ENCODE measurements around the gene PLEKHA1.
A peak's percentile ranks its signal among the peaks of the same experiment; 100 is the strongest.

Gene PLEKHA1

DNA sequence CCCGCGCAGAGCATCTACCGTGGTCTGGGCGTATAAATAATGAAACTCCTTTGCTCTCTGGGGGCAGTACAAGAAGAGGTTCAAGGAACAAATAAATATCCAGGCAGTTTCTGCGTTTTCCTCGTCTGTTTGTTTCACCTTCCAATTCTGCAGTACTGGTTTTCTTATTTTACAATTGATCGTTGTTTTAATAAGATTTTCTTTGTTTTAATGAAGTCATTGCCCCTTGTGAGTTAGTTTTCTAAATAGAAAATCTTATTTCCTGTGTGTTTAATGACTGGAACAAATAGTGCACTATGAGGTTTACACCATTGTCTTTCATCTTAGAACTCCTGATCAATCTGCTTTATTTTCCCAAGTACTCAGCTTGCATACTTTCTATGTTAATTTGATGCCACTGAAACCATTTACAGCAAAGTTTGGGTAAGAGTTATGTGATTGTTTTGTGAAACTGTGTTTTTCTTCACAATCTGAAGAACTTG, 1.2 kb downstream of the PLEKHA1 start:
- peak overlapping the region; percentile 91 for H3K27ac ChIP-seq
- DNase-seq (ENCODE audit: low read depth, low spot score), result no peak

DNA sequence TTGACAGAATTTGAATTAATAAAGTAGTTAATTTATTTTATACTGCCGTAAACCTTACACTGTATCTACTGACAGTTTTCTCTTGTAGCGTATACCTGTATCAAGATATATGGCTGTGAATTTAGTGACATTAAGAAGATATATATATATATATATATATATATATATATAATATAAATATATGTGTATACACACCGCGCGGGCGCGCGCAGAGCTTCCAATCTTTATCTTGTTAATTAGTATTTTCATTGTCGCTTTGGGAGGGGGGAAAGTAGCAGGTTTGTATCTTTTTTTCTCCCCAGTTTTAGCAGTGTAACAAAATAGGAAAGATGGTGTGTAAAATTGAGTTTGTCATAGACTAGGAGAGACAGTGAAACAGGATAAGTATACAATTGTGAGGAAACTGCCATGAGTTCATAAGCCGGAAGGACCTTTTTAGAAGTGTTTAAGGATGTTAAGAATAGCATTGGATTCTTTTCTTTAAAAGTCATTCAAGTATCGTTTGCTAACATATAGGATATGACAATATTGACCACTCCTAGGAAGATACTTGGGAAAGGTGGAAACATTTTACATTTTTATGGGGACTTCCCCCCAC, 2.0 kb downstream of the PLEKHA1 start:
- H3K27ac ChIP-seq, result no peak overlapping the region
- DNase-seq (ENCODE audit: low read depth, low spot score), result no peak

GRCh38 chr10:122379041-122379440, 4.5 kb downstream of the PLEKHA1 start:
- DNase-seq (ENCODE audit: low read depth, low spot score), result no peak
- H3K27ac ChIP-seq, result no peak overlapping the region

GRCh38 chr10:122379537-122379936, 5.0 kb downstream of the PLEKHA1 start:
- DNase-seq (ENCODE audit: low read depth, low spot score), result no peak
- H3K27ac ChIP-seq, result no peak overlapping the region

DNA sequence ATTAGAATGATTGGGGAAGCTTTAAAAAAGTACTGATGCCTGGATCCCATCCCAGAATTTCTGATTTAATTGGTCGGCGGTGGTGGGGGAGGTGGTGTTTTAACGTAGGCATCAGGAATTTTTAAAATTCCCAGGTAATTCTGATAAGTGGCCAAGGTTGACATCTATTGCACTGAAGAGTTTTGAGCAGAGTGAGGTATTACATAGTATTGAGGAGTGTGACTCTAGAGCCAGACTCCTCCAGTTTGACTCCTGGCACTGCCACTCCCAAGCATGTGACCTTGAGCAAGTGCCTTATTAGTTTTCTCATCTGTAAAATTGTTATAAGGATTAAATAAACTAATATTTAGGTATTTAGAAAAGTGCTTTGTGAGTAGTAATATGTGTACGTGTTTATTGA, 6.2 kb downstream of the PLEKHA1 start:
- DNase-seq (ENCODE audit: low read depth, low spot score), result no peak
- no peak overlapping the region for H3K27ac ChIP-seq

GRCh38 chr10:122381680-122382079, 7.2 kb downstream of the PLEKHA1 start:
- DNase-seq (ENCODE audit: low read depth, low spot score), result no peak

DNA sequence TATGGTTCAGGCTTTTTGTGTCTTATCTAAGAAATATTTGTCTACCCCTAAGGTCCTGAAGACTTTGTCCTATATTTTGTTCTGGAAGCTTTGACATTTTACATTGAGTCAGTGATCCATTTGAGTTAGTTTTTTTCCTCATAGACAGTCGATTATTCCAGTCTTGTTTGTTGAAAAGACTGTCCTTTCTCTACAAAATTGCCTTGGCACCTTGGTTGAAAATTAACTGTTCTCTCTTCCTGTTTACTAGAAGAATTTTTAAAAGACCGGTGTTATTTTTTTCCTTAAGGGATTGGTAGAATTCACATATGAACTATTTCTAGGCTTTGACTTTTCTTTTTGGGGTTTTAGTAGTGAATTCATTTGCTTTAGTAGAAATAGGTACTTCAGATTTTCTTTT, 12.0 kb downstream of the PLEKHA1 start:
- no peak for DNase-seq (ENCODE audit: low read depth, low spot score)
- no peak overlapping the region for H3K27ac ChIP-seq

More at GRCh38 chr10:122381680-122382079, 7.2 kb downstream of the PLEKHA1 start:
- H3K27ac ChIP-seq, result no peak overlapping the region

GRCh38 chr10:122387572-122387971, 13.1 kb downstream of the PLEKHA1 start:
- no peak overlapping the region for H3K27ac ChIP-seq
- no peak for DNase-seq (ENCODE audit: low read depth, low spot score)

GRCh38 chr10:122388287-122388997, 13.9 kb downstream of the PLEKHA1 start:
- no peak for DNase-seq (ENCODE audit: low read depth, low spot score)
- peak overlapping the region; percentile 23 for H3K27ac ChIP-seq

GRCh38 chr10:122390271-122390670, 15.8 kb downstream of the PLEKHA1 start:
- no peak for DNase-seq (ENCODE audit: low read depth, low spot score)
- no peak overlapping the region for H3K27ac ChIP-seq

- no peak for DNase-seq (ENCODE audit: low read depth, low spot score)
- H3K27ac ChIP-seq, result no peak overlapping the region
Observed at GRCh38 chr10:122390679-122391078, 16.2 kb downstream of the PLEKHA1 start.

DNA sequence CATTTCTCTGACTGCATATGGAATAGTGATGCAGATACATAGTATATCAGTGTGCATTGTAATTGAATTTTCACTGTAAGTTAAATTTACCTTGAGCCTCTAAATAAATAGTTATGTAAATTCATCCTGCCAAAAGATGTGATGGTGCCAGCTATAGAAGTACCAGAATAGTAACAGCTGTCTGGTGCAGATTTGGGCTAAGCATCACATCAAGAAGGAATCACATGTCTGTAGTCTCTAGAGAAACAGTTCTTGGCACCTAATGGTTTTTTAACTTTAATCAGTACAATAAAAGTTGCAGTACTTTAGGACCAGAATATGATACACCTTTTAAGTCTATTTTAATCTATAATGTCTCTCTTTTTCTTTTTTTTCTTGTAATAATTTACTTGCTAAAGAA, 17.4 kb downstream of the PLEKHA1 start:
- DNase-seq (ENCODE audit: low read depth, low spot score), result no peak
- no peak overlapping the region for H3K27ac ChIP-seq

- no peak for DNase-seq (ENCODE audit: low read depth, low spot score)
- no peak overlapping the region for H3K27ac ChIP-seq
Observed at GRCh38 chr10:122392835-122393234, 18.3 kb downstream of the PLEKHA1 start.

DNA sequence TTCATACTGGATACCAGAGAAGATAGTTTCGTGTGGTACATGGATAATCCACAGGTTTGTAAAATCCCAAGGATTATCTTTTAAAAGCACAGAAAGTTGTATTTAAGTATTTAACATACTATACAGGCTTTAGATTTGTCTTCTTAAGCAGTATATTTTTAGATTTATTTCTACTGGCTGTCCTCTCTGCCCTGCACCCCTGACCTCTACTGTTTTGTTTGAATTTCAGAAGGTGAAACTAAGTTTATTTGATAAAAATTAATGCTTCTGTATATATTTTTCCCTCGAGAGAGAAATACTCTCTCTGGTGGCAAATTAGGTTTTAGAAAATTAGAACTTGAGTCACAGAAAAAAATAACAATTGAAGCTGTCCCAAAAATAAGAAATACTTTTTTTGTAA, 18.8 kb downstream of the PLEKHA1 start:
- H3K27ac ChIP-seq, result no peak overlapping the region
- DNase-seq (ENCODE audit: low read depth, low spot score), result no peak

GRCh38 chr10:122402548-122403131, 28.1 kb downstream of the PLEKHA1 start:
- DNase-seq (ENCODE audit: low read depth, low spot score), result no peak
- no peak overlapping the region for H3K27ac ChIP-seq

DNA sequence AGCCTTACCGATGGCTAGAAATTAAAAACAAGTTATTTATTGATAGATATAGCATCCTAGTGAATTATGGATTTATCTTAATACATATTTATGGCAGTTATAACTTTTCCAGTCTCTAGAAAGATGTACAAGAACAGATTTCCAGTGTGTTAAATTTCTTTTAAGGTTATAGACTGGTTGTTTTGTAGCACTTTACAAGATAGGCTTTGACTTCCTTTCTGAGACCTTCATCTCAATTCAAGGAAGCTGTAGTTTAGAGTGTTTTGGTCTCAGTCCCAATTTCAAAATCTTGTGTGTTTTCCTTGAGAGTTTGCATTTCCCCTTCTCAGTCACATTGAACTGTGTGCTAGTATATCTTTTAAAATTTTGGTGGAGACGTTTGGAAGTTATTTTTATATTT, 30.1 kb downstream of the PLEKHA1 start:
- no peak for DNase-seq (ENCODE audit: low read depth, low spot score)
- no peak overlapping the region for H3K27ac ChIP-seq

- no peak for DNase-seq (ENCODE audit: low read depth, low spot score)
- H3K27ac ChIP-seq, result no peak overlapping the region
Observed at GRCh38 chr10:122407375-122408125, 33.0 kb downstream of the PLEKHA1 start.

DNA sequence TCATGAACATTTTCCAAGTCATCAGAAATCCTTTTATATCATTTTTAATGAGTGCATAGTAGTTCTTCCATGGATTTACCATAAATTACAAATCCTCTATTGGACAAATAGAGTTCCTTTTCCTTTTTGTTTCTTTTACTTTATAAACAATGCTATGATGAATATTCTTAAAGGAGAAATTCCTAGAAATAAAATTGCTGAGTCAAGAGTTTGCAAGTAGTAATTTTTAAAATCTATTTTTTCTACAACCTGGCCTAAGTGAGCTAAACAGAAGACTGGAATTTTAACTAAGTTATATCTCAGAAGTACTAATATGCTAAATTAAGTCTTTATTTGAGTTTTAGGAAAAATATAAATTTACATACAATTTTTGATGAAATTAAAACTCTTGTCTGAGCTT, 38.8 kb downstream of the PLEKHA1 start:
- DNase-seq (ENCODE audit: low read depth, low spot score), result no peak
- H3K27ac ChIP-seq, result no peak overlapping the region

GRCh38 chr10:122417667-122418066, 43.2 kb downstream of the PLEKHA1 start:
- no peak for DNase-seq (ENCODE audit: low read depth, low spot score)
- peak overlapping the region; percentile 94 for H3K27ac ChIP-seq

DNA sequence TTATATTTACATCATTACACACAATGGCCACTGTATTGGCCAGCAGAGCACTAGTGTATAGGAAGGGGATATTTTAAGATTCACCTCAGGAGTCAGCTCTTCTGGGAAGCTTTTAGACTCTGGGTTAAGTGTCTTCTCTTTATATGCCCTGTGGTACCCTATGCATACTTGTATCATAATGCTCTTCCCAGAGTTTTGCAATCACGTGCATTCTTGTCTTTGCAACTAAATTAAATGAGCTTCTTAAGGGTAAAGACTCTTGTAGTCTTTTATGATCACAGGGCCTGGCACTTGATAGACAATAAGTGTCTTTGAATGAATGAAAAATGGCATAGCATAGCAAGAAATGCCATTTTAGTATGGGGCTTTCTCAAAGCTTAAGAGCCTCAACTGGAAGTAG, 44.5 kb downstream of the PLEKHA1 start:
- peak overlapping the region; percentile 94 for H3K27ac ChIP-seq
- no peak for DNase-seq (ENCODE audit: low read depth, low spot score)
